HepG2 (cell line): ENCODE data around the gene SYAP1. TPM values are rescaled to one million over a fixed set of nuclear protein-coding genes. Genes with fewer than 3 reads are reported as not detected.

Experiments
- ATRX ChIP-seq: sonication (generic); formaldehyde crosslinking; IDR thresholded peaks from 2 replicates; pipeline ENCODE4 v1.4.0; 2020; ENCODE audit warnings: missing genetic modification reagents, borderline replicate concordance
- CREM ChIP-seq, 2 experiments: sonication (generic) in 1 of 2; formaldehyde crosslinking in 1 of 2; IDR thresholded peaks; 2 replicates each; pipeline versions ENCODE4 v1.4.0 to v1.6.1; 2016 to 2020; ENCODE audit warnings: antibody characterized with exemption in 1 of 2, mild to moderate bottlenecking in 1 of 2, missing genetic modification reagents in 1 of 2
- EHMT2 ChIP-seq: fragments of 200-600 bp; sonication (generic); IDR thresholded peaks from 2 replicates; pipeline ENCODE4 v1.7.0; 2017; ENCODE audit warnings: antibody characterized with exemption, low read depth, low read length, borderline replicate concordance
- KDM2A ChIP-seq: sonication (generic); formaldehyde crosslinking; IDR thresholded peaks from 2 replicates; pipeline ENCODE4 v1.4.0; 2020; ENCODE audit warnings: low read depth, missing genetic modification reagents, borderline replicate concordance
- MEIS2 ChIP-seq: sonication (generic); formaldehyde crosslinking; IDR thresholded peaks from 2 replicates; pipeline ENCODE4 v1.9.0; 2021; ENCODE audit warnings: mild to moderate bottlenecking, missing genetic modification reagents
- MTERF4 ChIP-seq: sonication (generic); formaldehyde crosslinking; IDR thresholded peaks from 2 replicates; pipeline ENCODE4 v1.8.0; 2023; ENCODE audit warnings: mild to moderate bottlenecking, missing genetic modification reagents
- MTF1 ChIP-seq: sonication (generic); formaldehyde crosslinking; IDR thresholded peaks from 2 replicates; pipeline ENCODE4 v1.5.0; 2020; ENCODE audit warnings: missing genetic modification reagents
- NR2F2 ChIP-seq: IDR thresholded peaks from 2 replicates; pipeline ENCODE4 v1.6.1; 2012; ENCODE audit warnings: low read depth, inconsistent platforms, borderline replicate concordance
- PAX8 ChIP-seq: sonication (generic); formaldehyde crosslinking; IDR thresholded peaks from 2 replicates; pipeline ENCODE4 v1.8.0; 2022; ENCODE audit warnings: mild to moderate bottlenecking, missing genetic modification reagents, borderline replicate concordance
- POLR2A ChIP-seq, 2 experiments: IDR thresholded peaks; 2 replicates each; pipeline ENCODE4 v1.6.1; 2011; ENCODE audit warnings: low read depth in 2 of 2, low read length in 2 of 2, mild to moderate bottlenecking in 1 of 2, moderate library complexity in 1 of 2; ENCODE audit not compliant: insufficient read depth in 1 of 2
- PPARG ChIP-seq: conservative IDR thresholded peaks from 2 replicates; pipeline ENCODE4 v1.6.1; 2016; ENCODE audit warnings: missing biosample characterization, missing genetic modification reagents
- SP5 ChIP-seq: IDR thresholded peaks from 2 replicates; pipeline ENCODE4 v1.6.1; 2016; ENCODE audit warnings: low read depth, borderline replicate concordance
- SPEN ChIP-seq: sonication (generic); formaldehyde crosslinking; IDR thresholded peaks from 2 replicates; pipeline ENCODE4 v1.5.1; 2020; ENCODE audit warnings: low read depth, mild to moderate bottlenecking, missing genetic modification reagents
- ZBTB33 ChIP-seq: sonication (generic); formaldehyde crosslinking; IDR thresholded peaks from 2 replicates; pipeline ENCODE4 v1.4.0; 2020; ENCODE audit warnings: missing genetic modification reagents
- ZBTB38 ChIP-seq: sonication (generic); formaldehyde crosslinking; IDR thresholded peaks from 2 replicates; pipeline ENCODE4 v1.5.1; 2020; ENCODE audit warnings: mild to moderate bottlenecking, missing genetic modification reagents
- ZNF274 ChIP-seq: sonication (generic); formaldehyde crosslinking; IDR thresholded peaks from 2 replicates; pipeline ENCODE4 v1.5.1; 2020; ENCODE audit warnings: mild to moderate bottlenecking, missing genetic modification reagents
- ZNF670 ChIP-seq: sonication (generic); formaldehyde crosslinking; IDR thresholded peaks from 2 replicates; pipeline ENCODE4 v1.8.0; 2022; ENCODE audit warnings: mild to moderate bottlenecking, missing genetic modification reagents, borderline replicate concordance
- ZNF792 ChIP-seq: IDR thresholded peaks from 2 replicates; pipeline ENCODE4 v1.6.1; 2016
- polyA plus RNA-seq, 8 experiments: library from polyadenylated mRNA; depleted of rRNA in 3 of 8; stranded (reverse) in 7 of 8; unstranded in 1 of 8; fragments of >200 nt; fragmentation: Illumina TruSeq in 4 of 8; extraction: Trizol in 4 of 8; gene quantifications; 2 replicates each; pipeline versions ENCODE4 v1.2.1 to v1.2.3, GENCODE V29; 2011 to 2016; ENCODE audit warnings: low read depth in 4 of 8, missing spikeins in 1 of 8, mixed read lengths in 1 of 8; ENCODE audit not compliant: insufficient read depth in 1 of 8
- total RNA-seq, 5 experiments: library from RNA; depleted of rRNA; stranded (reverse); fragments of >200 nt; fragmentation: Illumina TruSeq; extraction: Trizol; gene quantifications; 2 replicates each; pipeline ENCODE4 v1.2.3, GENCODE V29; 2016; ENCODE audit warnings: low read depth in 1 of 5
- TF ChIP-seq, protein P1 (sequence below): sonication (generic); formaldehyde crosslinking; IDR thresholded peaks from 2 replicates; pipeline ENCODE4 v1.4.0; 2020; ENCODE audit warnings: mild to moderate bottlenecking, low read depth, missing genetic modification reagents
- TF ChIP-seq, protein P2 (sequence below): sonication (generic); formaldehyde crosslinking; IDR thresholded peaks from 2 replicates; pipeline ENCODE4 v1.4.0; 2020; ENCODE audit warnings: missing genetic modification reagents
- TF ChIP-seq, protein P3 (sequence below): sonication (generic); formaldehyde crosslinking; conservative IDR thresholded peaks from 2 replicates; pipeline ENCODE4 v1.8.0; 2022; ENCODE audit warnings: low read depth, missing genetic modification reagents

Gene SYAP1
- total and polyA plus RNA-seq, 2 of the 13 experiments (the other 11 are each of a cell fraction or from before 2014, with no cell fraction given), result 4.9 to 18.5 TPM

DNA sequence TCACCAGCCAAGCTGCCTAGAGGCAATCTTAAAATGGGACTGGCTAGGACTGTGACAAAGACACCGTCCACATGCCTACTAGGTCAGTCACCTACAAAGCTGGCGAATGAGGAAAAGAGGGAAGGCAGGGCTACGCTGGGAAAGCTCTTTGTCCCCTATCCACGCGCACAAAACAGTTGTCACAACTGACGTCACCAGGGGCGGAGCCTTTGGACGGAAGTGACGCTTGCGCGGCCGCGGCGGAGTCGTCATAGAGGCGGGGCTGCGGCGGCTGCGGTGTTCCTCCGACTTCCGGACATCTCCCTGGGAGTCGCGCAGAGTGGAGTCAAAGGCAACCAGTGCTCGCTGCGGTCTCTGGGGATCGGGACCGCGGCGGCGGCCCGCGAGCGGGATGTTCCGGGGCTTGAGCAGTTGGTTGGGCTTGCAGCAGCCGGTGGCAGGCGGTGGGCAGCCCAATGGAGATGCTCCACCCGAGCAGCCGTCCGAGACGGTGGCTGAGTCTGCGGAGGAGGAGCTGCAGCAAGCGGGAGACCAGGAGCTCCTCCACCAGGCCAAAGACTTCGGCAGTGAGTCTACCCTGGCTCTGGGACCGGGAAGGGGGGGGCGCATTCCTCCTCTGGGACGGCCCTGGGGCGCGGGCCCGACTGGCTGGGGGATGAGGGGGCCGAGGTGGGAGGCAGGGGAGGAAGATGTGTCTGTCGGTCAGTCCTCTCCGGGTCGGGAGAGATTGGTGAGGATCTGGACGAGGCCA, at the start of gene SYAP1 (continued):
- TF ChIP-seq MTF1 (CRISPR knock-in tag), result no peak
- TF ChIP-seq ATRX, result no peak
- TF ChIP-seq MEIS2, result no peak
- TF ChIP-seq SP5, result peak; percentile 67
- TF ChIP-seq, protein P1, sequence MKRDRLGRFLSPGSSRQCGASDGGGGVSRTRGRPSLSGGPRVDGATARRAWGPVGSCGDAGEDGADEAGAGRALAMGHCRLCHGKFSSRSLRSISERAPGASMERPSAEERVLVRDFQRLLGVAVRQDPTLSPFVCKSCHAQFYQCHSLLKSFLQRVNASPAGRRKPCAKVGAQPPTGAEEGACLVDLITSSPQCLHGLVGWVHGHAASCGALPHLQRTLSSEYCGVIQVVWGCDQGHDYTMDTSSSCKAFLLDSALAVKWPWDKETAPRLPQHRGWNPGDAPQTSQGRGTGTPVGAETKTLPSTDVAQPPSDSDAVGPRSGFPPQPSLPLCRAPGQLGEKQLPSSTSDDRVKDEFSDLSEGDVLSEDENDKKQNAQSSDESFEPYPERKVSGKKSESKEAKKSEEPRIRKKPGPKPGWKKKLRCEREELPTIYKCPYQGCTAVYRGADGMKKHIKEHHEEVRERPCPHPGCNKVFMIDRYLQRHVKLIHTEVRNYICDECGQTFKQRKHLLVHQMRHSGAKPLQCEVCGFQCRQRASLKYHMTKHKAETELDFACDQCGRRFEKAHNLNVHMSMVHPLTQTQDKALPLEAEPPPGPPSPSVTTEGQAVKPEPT, result no peak
- TF ChIP-seq, protein P2, sequence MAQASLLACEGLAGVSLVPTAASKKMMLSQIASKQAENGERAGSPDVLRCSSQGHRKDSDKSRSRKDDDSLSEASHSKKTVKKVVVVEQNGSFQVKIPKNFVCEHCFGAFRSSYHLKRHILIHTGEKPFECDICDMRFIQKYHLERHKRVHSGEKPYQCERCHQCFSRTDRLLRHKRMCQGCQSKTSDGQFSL, result no peak
- TF ChIP-seq PPARG (CRISPR knock-in tag), result peak; percentile 82
- TF ChIP-seq ZBTB38 (CRISPR knock-in tag), result 0 out of 2 replicates have a peak, but pooled peaks have one; percentile 31
- TF ChIP-seq ZNF670 (CRISPR knock-in tag), result 0 out of 2 replicates have a peak, but pooled peaks have one; percentile 47
- TF ChIP-seq EHMT2, result no peak
- no peak for TF ChIP-seq PAX8 (CRISPR knock-in tag)
- 0 out of 2 replicates have a peak, but pooled peaks have one; percentile 25 for TF ChIP-seq KDM2A (CRISPR knock-in tag)
- TF ChIP-seq ZNF792 (CRISPR knock-in tag), result peak; percentile 79; the same call in 1 of the 2 replicates
- TF ChIP-seq, protein P3, sequence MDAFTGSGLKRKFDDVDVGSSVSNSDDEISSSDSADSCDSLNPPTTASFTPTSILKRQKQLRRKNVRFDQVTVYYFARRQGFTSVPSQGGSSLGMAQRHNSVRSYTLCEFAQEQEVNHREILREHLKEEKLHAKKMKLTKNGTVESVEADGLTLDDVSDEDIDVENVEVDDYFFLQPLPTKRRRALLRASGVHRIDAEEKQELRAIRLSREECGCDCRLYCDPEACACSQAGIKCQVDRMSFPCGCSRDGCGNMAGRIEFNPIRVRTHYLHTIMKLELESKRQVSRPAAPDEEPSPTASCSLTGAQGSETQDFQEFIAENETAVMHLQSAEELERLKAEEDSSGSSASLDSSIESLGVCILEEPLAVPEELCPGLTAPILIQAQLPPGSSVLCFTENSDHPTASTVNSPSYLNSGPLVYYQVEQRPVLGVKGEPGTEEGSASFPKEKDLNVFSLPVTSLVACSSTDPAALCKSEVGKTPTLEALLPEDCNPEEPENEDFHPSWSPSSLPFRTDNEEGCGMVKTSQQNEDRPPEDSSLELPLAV (CRISPR knock-in tag), result no peak
- TF ChIP-seq SPEN (CRISPR knock-in tag), result peak; percentile 45; the same call in 1 of the 2 replicates
- TF ChIP-seq NR2F2, result no peak
- 0 out of 2 replicates have a peak, but pooled peaks have one; percentile 37 for TF ChIP-seq MTERF4 (CRISPR knock-in tag)
- TF ChIP-seq POLR2A (IDR thresholded peaks at IDR 0.05; ENCODE audit: insufficient read depth in 1 of 2, low read depth in 2 of 2, low read length in 2 of 2), result peak; percentile 90 to 95
- TF ChIP-seq ZBTB33 (CRISPR knock-in tag), result no peak
- peak; percentile 95 for TF ChIP-seq CREM (IDR thresholded peaks at IDR 0.05)
- no peak for TF ChIP-seq CREM (CRISPR knock-in tag; IDR thresholded peaks at IDR 0.05)
- TF ChIP-seq ZNF274 (CRISPR knock-in tag), result no peak
